ENCODE measurements around the gene LNX2.

DNA sequence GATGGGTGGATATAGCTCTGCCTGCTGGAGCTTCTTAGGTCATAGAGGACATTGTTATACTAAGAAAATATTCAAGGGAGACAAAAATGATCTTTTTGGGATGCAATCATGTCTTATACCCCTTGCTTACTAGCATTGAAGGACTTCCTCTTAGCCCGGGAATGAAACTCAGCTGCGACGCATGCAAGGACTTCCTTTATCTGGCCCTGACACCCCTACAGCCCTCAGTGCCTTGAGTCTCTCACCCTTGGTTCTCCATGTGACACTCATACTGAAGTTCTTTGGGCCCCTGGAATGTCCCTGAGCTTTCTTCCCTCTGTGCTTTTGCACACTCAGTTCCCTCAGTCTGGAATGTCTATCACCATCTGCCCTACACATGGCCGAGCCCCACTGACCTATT is 97.5 kb downstream of the LNX2 start:
- no peak for TF ChIP-seq CTCF (IDR thresholded peaks at IDR 0.05; ENCODE audit: insufficient read depth, low read length)
- no peak for TF ChIP-seq POLR2AphosphoS5 (IDR thresholded peaks at IDR 0.05; ENCODE audit: low read depth)
- TF ChIP-seq, protein P1, sequence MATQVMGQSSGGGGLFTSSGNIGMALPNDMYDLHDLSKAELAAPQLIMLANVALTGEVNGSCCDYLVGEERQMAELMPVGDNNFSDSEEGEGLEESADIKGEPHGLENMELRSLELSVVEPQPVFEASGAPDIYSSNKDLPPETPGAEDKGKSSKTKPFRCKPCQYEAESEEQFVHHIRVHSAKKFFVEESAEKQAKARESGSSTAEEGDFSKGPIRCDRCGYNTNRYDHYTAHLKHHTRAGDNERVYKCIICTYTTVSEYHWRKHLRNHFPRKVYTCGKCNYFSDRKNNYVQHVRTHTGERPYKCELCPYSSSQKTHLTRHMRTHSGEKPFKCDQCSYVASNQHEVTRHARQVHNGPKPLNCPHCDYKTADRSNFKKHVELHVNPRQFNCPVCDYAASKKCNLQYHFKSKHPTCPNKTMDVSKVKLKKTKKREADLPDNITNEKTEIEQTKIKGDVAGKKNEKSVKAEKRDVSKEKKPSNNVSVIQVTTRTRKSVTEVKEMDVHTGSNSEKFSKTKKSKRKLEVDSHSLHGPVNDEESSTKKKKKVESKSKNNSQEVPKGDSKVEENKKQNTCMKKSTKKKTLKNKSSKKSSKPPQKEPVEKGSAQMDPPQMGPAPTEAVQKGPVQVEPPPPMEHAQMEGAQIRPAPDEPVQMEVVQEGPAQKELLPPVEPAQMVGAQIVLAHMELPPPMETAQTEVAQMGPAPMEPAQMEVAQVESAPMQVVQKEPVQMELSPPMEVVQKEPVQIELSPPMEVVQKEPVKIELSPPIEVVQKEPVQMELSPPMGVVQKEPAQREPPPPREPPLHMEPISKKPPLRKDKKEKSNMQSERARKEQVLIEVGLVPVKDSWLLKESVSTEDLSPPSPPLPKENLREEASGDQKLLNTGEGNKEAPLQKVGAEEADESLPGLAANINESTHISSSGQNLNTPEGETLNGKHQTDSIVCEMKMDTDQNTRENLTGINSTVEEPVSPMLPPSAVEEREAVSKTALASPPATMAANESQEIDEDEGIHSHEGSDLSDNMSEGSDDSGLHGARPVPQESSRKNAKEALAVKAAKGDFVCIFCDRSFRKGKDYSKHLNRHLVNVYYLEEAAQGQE (IDR thresholded peaks at IDR 0.05; ENCODE audit: insufficient replicate concordance, low read depth) = no peak
- TF ChIP-seq GABPA (IDR thresholded peaks at IDR 0.05; ENCODE audit: low read depth) = no peak
- TF ChIP-seq SPI1 (IDR thresholded peaks at IDR 0.05; ENCODE audit: borderline replicate concordance, low read depth) = peak; percentile 90

Data from HL-60 (cell line).